Choroid plexus epithelial cell (primary cell): ENCODE measurements around the gene TRMT1L.

Experiments used
- DNase-seq: peaks from one replicate; pipeline ENCODE4 v3.0.0-alpha.2; 2010; ENCODE audit warnings: low read depth
- H3K4me3 ChIP-seq: 2 replicates; pipeline ENCODE4 v1.5.1; 2011; ENCODE audit warnings: low read depth, mild to moderate bottlenecking, control low read depth, low read length, moderate library complexity
- CTCF ChIP-seq: conservative IDR thresholded peaks from 2 replicates; pipeline ENCODE4 v1.5.1; 2011; ENCODE audit warnings: low read depth, mild to moderate bottlenecking, control low read depth, inconsistent platforms, low read length, moderate library complexity

Gene TRMT1L

GRCh38 chr1:185154912-185155513, 1.7 kb downstream of the TRMT1L start:
- H3K4me3 ChIP-seq = peak overlapping the region; percentile 17
- TF ChIP-seq CTCF = no peak
- peak; percentile 30 for DNase-seq

DNA sequence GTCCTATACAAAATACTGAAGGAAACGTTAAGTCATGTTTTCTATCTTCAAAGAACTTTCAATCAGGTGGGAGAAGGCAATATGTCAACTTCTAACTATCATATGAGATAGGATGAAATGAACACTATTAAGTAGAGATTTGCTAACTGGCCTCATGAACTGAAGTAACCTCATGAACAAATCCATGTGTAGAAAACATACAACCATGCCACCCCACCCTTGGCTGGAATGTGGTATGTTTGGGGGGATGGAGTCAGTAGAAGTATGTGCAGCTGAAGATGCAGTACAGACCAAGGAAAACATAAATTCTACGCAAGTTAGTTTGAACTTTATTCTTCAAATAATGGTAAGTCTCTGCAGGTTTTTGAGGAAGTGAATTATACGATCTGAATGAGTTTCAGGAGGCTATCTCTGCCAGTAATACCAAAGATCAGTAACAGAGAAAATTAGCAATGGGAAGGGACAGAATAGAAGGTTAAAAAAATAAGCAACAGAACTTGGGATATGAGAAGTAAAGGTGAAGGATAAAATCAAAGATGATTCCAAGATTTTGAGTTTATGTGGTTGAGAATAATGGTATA, 4.5 kb downstream of the TRMT1L start:
- no peak for TF ChIP-seq CTCF
- peak; percentile 23 for DNase-seq
- no peak overlapping the region for H3K4me3 ChIP-seq

DNA sequence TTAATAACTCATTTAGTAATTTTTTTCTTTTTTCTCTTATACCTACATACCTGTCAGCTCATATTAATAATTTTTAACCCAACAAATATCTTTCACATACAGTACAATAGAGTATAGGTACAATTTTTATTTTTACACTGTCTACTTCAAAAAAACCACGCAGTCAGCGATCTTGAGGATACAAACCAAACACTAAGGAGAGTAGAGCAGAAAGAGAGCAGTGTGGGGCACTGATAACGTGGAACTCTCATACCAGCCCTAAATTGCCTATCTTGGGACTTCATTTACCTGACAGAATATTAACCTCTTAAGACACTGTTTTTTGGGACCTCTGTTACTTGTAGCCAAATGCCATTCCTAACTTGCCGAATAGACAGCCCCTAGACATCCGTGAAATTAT, 5.5 kb downstream of the TRMT1L start:
- no peak for DNase-seq
- H3K4me3 ChIP-seq = no peak overlapping the region
- TF ChIP-seq CTCF = no peak

- H3K4me3 ChIP-seq = no peak overlapping the region
- TF ChIP-seq CTCF = no peak
- DNase-seq = peak; percentile 26
Observed at GRCh38 chr1:185144233-185144632, 12.5 kb downstream of the TRMT1L start.

DNA sequence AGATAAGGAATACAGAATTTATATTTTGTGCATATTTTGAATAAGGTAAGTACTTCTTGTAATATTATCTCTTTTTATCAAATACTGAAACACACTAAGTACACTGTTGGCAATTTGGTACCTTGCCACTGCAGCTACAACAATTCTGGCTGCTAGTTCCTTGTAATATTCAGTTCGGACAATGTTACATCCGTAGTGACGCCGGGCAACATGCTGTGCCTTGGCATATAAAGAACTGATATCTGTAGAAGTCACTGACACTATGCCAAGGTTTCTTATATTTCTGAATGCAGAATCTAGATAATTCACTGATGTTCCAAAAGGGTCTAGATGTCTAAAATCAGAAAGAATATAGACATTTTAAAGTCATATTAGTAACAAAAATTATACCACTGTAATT, 17.5 kb downstream of the TRMT1L start:
- no peak for TF ChIP-seq CTCF
- H3K4me3 ChIP-seq = no peak overlapping the region
- DNase-seq = no peak

DNA sequence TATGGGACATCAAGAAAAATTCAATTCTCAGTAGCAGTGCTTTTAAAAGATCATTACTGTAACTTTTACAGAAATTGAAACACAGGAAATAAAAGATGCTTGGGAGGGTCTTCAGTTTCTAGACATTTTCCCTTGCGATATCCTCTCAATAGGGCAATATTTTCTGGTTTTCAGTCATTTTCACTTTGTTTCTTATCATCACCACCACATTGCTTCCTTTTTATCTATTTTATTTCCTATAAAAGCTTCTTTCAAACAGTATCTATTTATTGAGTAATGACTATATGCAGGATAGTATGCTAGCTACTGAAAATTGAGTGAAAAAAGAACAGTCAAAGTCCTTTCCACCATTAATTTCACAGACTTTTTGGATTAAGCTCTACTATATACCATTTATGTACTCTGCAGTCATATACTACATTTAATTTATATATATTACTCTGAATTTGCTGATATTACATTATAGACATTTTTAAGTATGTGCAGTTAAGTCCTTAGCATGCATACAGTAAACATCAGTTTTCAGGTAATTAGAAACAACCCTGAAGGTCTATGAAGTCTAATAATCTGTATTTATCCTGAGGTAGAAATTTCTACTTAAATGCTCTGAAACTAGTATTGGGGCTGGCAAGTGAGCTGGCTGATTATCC, 18.7 kb downstream of the TRMT1L start:
- no peak for DNase-seq
- no peak overlapping the region for H3K4me3 ChIP-seq
- no peak for TF ChIP-seq CTCF

GRCh38 chr1:185132534-185132933, 24.2 kb downstream of the TRMT1L start:
- H3K4me3 ChIP-seq = no peak overlapping the region
- no peak for DNase-seq
- TF ChIP-seq CTCF = no peak
